Activated CD8-positive, alpha-beta memory T cell treated with anti-CD3 and anti-CD28 coated beads, Interleukin-2, amount 50 U/mL, for 48 hours (primary cell): Measurements from ENCODE around the gene RGS7.
"Not testable (repeated sequence)": the region's sequence is repeated elsewhere in the genome, so short reads cannot be mapped to it uniquely, and the experiment has no call there.

Source experiments
- DNase-seq: peaks from one replicate; pipeline ENCODE4 v3.0.0-alpha.2; 2020

The RGS7 gene

DNA sequence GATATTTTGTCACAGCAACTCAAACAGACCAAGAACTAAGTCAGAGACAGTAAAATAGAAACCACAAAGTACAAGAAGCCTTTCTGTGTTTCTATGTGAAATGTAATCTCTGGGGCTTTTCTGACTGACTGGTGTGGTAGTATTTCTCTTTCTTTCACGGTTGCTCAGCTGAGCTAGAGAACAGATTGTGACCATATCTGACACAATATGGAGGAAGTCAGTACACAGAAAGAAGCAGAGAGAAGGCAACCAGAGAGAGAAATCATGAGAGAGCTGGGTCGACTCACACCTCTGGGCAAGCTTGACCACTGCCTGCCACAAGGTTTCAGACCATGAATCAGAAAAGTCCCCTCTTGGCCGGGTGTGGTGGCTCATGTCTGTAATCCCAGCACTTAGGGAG is 536.2 kb downstream of the RGS7 start:
- DNase-seq, result no peak

DNA sequence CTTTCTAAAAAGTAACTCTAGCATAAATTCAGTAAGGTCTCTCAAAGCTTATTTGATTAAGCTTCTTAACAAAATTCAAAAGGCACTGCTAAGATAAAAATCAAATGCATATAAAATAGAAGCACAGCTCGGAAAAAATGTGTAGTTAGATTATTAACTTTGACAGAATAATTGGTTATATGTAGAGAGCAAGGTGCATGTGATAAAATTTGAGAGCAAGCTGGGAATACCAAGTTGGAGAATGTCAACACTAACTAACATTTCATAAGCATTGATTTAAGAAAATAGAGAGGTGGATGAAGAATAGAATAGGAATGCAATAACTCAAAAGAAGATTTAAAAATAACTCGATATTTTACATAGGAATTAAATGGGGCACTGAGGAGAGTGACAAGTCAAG is 540.5 kb downstream of the RGS7 start:
- no peak for DNase-seq

DNA sequence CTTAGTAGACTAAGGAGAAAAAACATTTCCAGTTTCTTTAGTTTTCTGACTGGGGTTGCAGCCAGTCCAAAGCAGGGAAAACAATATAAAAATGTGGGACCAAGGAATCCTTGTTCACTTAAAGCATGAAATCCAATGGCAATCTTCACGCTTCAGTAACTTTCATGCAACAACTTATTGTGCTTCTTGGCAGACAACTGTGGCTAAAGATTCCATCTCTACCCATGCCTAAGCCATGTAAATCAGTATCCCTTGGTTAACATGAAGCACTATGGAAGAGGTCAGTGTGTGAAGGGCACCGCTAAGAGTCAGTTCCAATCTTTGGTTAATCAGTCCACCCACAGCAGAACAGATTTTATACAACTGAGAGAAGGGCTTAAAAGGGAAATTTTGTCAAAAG is 543.3 kb downstream of the RGS7 start:
- DNase-seq, result no peak

DNA sequence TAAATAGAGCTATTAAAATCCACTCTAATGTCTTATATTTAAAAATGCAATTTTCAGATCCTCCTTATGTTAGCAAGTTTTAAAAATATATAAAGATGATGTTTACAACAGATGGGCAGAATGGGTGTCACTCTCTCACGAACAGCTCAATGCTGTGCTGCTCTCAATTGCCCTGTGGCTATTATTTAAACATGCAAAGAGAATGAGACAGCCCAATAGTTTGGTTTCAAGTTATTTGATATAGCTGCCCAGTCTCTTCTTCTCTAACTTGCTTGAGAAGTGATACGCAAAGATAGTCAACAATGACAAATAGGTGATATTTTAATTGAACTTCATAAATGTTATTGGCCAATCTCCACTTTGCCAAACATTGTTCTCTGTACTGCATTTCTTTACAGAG is 545.7 kb downstream of the RGS7 start:
- DNase-seq, result no peak

DNA sequence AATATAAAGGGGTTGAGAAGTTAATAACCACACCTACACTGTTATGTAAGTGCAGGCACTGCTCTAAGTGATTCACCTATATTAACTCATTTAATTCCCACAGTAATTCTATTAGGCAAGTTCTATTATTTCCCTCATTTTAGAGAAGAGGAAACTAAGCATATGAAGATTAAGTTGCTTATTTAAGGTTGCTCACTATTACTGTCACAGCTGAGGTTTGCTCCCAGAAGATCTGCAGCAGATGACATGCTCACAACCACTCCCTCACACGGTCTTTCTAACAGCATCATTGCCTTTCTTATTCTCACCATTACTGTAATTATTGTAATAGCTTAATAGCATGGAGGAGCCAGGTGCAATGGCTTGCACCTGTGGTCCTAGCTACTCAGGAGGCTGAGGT is 548.6 kb downstream of the RGS7 start:
- no peak for DNase-seq

- no peak for DNase-seq
These were observed 550.7 kb downstream of the RGS7 start for GRCh38 chr1:240806200-240806745.

GRCh38 chr1:240804475-240804874 is 552.5 kb downstream of the RGS7 start:
- DNase-seq, result no peak

- DNase-seq, result no peak
These were observed 553.9 kb downstream of the RGS7 start for GRCh38 chr1:240803151-240803550.

DNA sequence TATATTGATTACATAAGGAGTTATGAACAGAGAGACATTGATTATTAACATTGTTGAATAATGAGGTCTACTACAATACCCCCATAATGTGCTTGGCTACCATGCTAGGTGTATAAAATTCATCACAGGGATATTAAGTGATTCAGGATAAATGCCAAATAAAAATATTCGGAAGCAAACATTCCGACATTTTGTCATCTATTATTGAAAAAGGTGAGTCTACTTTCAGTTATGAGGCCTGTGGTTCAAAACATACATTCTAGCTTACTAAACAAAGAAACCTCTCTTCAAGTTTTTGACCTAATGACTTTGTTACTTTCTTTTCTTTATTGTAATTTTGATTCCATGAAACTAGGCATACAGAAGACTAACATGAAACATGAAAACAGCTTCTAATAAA is 554.7 kb downstream of the RGS7 start:
- no peak for DNase-seq

DNA sequence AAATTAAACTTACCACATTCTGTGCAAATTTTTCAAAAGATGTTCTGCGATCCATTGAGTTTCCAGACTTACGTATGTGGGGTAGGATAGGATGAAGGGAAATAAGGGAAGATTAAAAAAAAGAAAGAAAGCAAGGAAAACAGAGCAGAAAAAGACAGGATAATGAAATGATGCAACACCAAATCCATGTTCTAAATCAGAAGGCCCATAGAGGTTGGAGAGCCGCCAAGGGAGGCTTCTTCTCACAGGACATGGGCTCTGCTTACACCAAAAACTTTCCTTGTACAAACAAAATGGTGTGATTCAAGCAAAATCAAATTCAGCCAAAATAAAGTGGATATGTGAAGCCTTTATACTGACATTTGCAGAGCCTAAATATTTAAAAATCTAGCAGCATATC is 555.6 kb downstream of the RGS7 start:
- DNase-seq, result no peak

- DNase-seq, result no peak
These were observed 556.7 kb downstream of the RGS7 start for GRCh38 chr1:240800291-240800690.

DNA sequence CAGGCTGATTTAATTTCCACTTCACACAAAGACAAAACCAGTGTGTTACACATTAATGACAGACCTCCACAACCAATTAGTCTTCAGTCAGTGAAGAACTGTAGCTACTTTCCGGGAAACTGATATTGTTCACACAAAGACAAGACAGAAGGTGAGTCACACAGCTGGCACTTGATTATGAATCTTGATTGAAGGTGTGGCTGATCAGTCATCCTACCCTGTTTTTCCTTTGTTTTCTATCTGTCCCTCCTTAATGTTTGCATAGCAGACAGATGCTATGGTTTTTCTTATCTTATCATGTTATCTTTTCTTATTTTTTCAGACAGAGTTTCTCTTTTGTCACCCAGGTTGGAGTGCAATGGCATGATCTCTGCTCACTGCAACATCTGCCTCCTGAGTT is 560.0 kb downstream of the RGS7 start:
- DNase-seq, result no peak

DNA sequence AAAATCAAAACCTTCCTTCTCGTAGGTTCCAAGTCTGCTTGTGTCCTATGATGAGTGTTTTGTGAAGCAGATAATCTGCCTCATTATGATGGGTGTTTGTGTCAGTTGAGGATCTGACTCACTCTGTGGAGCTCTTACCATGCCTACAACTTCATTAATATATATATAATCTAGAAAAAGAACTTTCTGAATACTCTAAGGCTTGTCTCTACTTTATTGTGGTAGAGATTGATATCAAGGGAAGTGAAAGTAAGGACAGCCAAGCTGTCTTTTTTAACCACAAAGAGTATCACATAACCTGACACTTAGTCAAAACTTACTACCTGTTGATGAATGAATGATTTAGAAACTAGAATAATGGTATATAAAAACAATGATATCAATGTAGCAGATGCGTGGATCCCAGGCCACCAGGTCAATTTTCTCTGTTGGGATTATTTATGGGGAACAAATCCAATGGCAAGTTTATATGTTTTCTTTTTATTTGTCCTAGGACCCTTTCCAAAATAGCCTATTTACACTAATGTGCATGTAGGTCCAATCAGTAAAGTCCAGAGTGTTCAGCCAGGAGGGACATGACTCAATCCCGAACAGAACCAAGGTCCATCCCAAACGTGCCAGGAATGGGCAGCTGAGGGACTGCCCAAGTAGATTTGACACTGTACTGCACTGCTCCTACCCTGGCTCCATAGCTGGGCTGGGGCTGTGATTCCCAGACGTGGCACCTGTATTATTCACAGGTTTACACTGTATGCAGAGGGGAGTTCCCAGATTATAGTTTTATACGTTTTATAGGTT is 562.8 kb downstream of the RGS7 start:
- no peak for DNase-seq

- no peak for DNase-seq
These were observed 564.0 kb downstream of the RGS7 start for GRCh38 chr1:240792915-240793529.

GRCh38 chr1:240790856-240791255 is 566.1 kb downstream of the RGS7 start:
- no peak for DNase-seq

DNA sequence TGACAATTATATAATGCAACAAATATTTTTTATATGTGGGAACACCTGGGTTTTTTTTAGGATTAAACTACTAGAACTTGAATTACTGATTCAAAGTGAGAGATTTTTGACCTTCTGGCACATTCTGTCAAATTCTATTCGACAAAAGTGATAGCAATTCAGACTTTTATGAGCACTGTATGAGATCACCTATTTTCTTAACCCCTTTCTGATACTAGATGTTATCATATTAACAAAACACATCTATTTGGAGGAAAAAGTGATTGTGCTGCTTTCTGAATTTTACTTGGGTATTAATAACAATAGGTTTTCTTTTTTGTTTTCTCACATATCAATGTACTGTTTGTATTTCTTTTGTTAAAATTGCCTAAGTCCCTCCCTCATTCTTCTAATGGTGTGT is 570.1 kb downstream of the RGS7 start:
- no peak for DNase-seq

GRCh38 chr1:240784776-240785175 is 572.2 kb downstream of the RGS7 start:
- DNase-seq, result no peak

- not testable (repeated sequence) for DNase-seq
These were observed 573.3 kb downstream of the RGS7 start for GRCh38 chr1:240783728-240784137.

DNA sequence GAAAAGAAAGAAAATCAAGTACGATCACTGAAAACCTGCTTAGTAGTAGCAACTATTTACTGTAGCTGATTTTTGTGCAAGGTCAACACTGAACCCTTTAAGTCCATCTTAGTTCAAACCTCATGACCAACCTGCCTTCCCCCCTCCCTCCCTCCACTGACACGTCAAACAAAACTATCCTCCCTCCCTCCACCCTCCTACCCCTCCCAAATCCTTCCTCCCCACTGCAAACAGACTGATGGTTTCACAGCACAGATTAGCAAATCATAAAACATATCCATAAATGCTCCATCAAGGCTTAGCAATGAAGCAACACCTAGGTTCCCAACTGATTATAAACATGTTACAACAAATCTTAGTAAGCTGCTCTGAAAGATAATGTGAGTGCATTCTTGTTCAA is 580.8 kb downstream of the RGS7 start:
- DNase-seq, result no peak

- DNase-seq, result no peak
These were observed 584.9 kb downstream of the RGS7 start for GRCh38 chr1:240772131-240772530.

DNA sequence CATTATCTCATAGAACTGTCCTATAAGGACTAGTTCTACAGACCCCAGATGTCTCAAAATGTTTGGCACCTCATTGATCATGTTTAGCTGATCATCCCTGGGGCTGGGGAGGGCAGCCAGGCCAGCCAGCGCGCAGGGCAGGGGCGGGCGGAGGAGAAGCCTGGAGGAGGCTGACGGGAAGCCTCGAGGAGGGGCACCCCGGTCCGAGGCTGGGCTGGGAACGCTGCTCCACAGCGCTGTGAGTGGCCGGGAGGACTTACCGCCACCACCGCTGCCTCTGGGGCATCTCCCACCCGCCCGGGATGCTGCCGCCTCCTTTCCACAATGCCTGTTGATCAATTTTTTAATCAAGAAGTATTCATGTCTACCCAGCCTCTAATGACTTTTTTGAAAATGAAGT is 585.6 kb downstream of the RGS7 start:
- no peak for DNase-seq

DNA sequence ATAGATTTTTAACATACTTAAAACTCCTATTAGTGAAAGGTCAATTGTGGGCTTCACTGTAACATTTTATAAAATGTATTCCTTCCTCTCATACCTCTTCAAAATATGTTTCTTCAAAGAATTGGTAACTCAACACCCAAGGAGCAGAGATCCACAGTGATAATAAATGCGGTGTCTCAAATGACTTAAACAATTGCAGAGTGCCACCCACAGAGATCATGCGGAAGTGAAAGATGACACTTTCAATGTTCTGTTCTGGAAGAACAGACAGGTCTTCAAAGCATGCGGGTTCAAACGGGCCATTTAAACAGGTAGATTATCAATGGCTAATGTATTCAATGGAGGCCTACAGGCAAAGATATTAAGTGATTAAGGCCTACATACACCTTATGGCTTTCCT is 588.0 kb downstream of the RGS7 start:
- DNase-seq, result no peak

DNA sequence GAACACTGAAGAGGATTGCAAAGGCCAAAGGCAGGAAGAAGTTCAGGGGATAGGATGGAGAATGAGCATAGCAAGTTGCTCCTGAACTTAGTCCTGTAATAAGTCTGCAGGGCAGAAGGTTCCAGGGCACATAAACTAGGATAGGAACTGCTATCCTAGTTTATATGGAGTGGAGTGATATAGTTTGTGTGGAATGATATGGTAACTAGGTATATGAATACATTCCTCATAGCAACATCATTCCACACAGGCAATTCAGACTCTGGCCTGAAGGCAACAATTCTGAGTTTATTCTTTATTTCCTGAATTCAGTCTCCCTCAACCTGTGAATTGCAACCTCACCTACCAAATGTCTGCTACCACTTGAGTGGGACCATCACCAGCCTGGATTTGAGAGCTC is 590.2 kb downstream of the RGS7 start:
- DNase-seq, result no peak

DNA sequence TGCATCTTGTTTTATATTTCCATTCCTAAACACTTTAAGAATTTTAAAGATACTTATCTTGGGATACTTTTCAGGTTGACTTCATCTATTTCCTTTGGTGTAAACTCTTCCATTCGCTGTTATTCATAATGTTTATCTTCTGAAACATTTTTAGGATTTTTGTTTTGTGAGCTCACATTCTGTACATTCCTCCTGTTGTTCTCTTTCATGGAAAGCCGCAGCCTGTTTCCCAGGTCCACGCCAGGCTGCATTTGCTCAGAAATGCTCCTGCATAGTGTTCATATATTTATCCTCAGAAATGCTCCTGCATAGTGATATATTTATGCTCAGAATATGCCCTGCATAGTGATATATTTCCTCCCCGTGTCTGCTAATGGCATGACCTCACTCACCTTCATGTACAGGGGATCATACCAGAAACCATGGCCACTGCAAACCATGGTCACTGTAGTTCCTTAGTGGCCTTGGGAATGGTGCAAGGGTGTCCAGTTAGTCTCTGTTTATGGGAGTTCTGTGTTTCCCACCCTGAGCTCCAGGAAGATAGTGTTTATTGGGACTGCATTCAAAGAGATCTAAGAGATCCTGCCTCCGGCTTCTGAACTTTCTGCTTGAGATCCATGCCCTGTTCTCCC is 591.2 kb downstream of the RGS7 start:
- no peak for DNase-seq
